SK-N-SH (cell line): Measurements from ENCODE around the gene TMCC3. TPM values are rescaled to one million over a fixed set of nuclear protein-coding genes. Genes with fewer than 3 reads are reported as not detected.

ENCODE experiments used
- CTCF ChIA-PET: fragments of 300-600, 350-600 bp; formaldehyde crosslinking; extraction: SDS; loops from one replicate; lab custom pipeline; 2021; lab: Yijun Ruan, JAX
- POLR2A ChIA-PET: fragments of 350-600 bp; sonication (Branson Sonifier 250); formaldehyde crosslinking; extraction: SDS; loops from one replicate; lab custom pipeline; 2020; ENCODE audit warnings: antibody characterized with exemption, inconsistent platforms; lab: Yijun Ruan, JAX
- DNase-seq: peaks from one replicate; pipeline ENCODE4 v3.0.0; 2012
- H2AFZ ChIP-seq: fragments of 200-600 bp; sonication (generic); 2 replicates; pipeline ENCODE4 v1.8.1; 2016; ENCODE audit warnings: antibody characterized with exemption, mild to moderate bottlenecking, low read depth
- H3F3A ChIP-seq: fragments of 200-600 bp; sonication (generic); replicated peaks from 2 replicates; pipeline ENCODE3; 2016; ENCODE audit warnings: antibody characterized with exemption, mild to moderate bottlenecking; ENCODE audit not compliant: insufficient read depth
- H3K27ac ChIP-seq, 2 experiments: fragments of 200-500 bp in 1 of 2; fragments of 200-600 bp in 1 of 2; sonication (Bioruptor generic) in 1 of 2; sonication (generic), shearing (Covaris generic) in 1 of 2; 2 replicates each; pipeline versions ENCODE4 v1.5.1 to v1.6.1; 2014 to 2016; ENCODE audit warnings: low read depth in 2 of 2, inconsistent platforms in 1 of 2, low read length in 1 of 2, mild to moderate bottlenecking in 1 of 2, mixed read lengths in 1 of 2
- H3K27me3 ChIP-seq: fragments of 200-600 bp; sonication (generic), shearing (Covaris generic); 2 replicates; pipeline ENCODE4 v1.6.1; 2016; ENCODE audit warnings: mixed run types; ENCODE audit not compliant: insufficient read depth
- H3K36me3 ChIP-seq, 2 experiments: fragments of 200-500 bp in 1 of 2; fragments of 200-600 bp in 1 of 2; sonication (Bioruptor generic) in 1 of 2; sonication (generic) in 1 of 2; replicated peaks in 1 of 2; 2 replicates each; pipeline versions ENCODE3 to v1.5.1; 2014 to 2016; ENCODE audit warnings: low read length in 1 of 2, mild to moderate bottlenecking in 1 of 2; ENCODE audit not compliant: insufficient read depth in 2 of 2, control insufficient read depth in 1 of 2
- H3K4me1 ChIP-seq, 2 experiments: fragments of 200-500 bp in 1 of 2; fragments of 200-600 bp in 1 of 2; sonication (Bioruptor generic) in 1 of 2; sonication (generic), shearing (Covaris generic) in 1 of 2; 2 replicates each; pipeline versions ENCODE4 v1.5.1 to v1.6.1; 2014 to 2016; ENCODE audit warnings: low read depth in 1 of 2, low read length in 1 of 2, mixed run types in 1 of 2; ENCODE audit not compliant: insufficient read depth in 2 of 2, control insufficient read depth in 1 of 2
- H3K4me2 ChIP-seq: fragments of 200-600 bp; sonication (generic), shearing (Covaris generic); 2 replicates; pipeline ENCODE4 v1.6.1; 2017; ENCODE audit warnings: mixed run types
- H3K4me3 ChIP-seq, 2 experiments: fragments of 200-500 bp in 1 of 2; fragments of 200-600 bp in 1 of 2; sonication (Bioruptor generic) in 1 of 2; sonication (generic), shearing (Covaris generic) in 1 of 2; 2 replicates each; pipeline versions ENCODE4 v1.5.1 to v1.8.1; 2014 to 2016; ENCODE audit warnings: low read depth in 2 of 2, inconsistent platforms in 1 of 2, low read length in 1 of 2, mild to moderate bottlenecking in 1 of 2, mixed read lengths in 1 of 2, moderate library complexity in 1 of 2
- H3K79me2 ChIP-seq: fragments of 200-600 bp; sonication (generic); 2 replicates; pipeline ENCODE4 v1.8.1; 2017; ENCODE audit warnings: mild to moderate bottlenecking; ENCODE audit not compliant: insufficient read depth
- H3K9ac ChIP-seq: fragments of 200-600 bp; sonication (generic); 2 replicates; pipeline ENCODE4 v1.6.1; 2017; ENCODE audit warnings: mixed run types
- H3K9me2 ChIP-seq: fragments of 200-600 bp; sonication (generic); 2 replicates; pipeline ENCODE4 v1.6.1; 2017; ENCODE audit warnings: mixed run types
- H3K9me3 ChIP-seq: fragments of 200-600 bp; sonication (generic); 2 replicates; pipeline ENCODE4 v1.6.1; 2017; ENCODE audit warnings: mixed run types, mild to moderate bottlenecking, moderate library complexity
- H4K20me1 ChIP-seq: fragments of 200-600 bp; sonication (generic); 2 replicates; pipeline ENCODE4 v1.6.1; 2017; ENCODE audit warnings: mild to moderate bottlenecking, mixed run types; ENCODE audit not compliant: insufficient read depth
- CHD2 ChIP-seq: fragments of 150-350 bp; IDR thresholded peaks from 2 replicates; pipeline ENCODE4 v1.6.1; 2018; ENCODE audit warnings: low read length; ENCODE audit not compliant: partially characterized antibody
- CTCF ChIP-seq: fragments of 200-600 bp; sonication (generic); IDR thresholded peaks from 2 replicates; pipeline ENCODE4 v1.6.1; 2017; ENCODE audit warnings: antibody characterized with exemption, mild to moderate bottlenecking, moderate library complexity
- ELF1 ChIP-seq: IDR thresholded peaks from 2 replicates; pipeline ENCODE4 v1.4.0; 2012
- EZH2phosphoT487 ChIP-seq: fragments of 200-600 bp; sonication (generic); IDR thresholded peaks from 2 replicates; pipeline ENCODE4 v1.6.1; 2017; ENCODE audit warnings: low read depth, mixed run types, mild to moderate bottlenecking, antibody characterized with exemption, moderate library complexity, borderline replicate concordance
- FOSL2 ChIP-seq: IDR thresholded peaks from 2 replicates; pipeline ENCODE4 v1.4.0; 2012; ENCODE audit warnings: low read depth, mild to moderate bottlenecking, moderate library complexity, borderline replicate concordance
- FOXJ3 ChIP-seq: sonication (generic); formaldehyde crosslinking; IDR thresholded peaks from 2 replicates; pipeline ENCODE4 v1.5.1; 2020; ENCODE audit warnings: mild to moderate bottlenecking, missing genetic modification reagents
- GABPA ChIP-seq: IDR thresholded peaks from 2 replicates; pipeline ENCODE4 v1.4.0; 2012; ENCODE audit warnings: low read depth, mild to moderate bottlenecking
- GATA2 ChIP-seq: sonication (generic); formaldehyde crosslinking; IDR thresholded peaks from 2 replicates; pipeline ENCODE4 v1.5.0; 2020; ENCODE audit warnings: mild to moderate bottlenecking, missing genetic modification reagents
- IRF3 ChIP-seq: fragments of 150-350 bp; IDR thresholded peaks from 2 replicates; pipeline ENCODE4 v1.6.1; 2016; ENCODE audit warnings: mild to moderate bottlenecking, low read depth, low read length
- JUND ChIP-seq: IDR thresholded peaks from 2 replicates; pipeline ENCODE4 v1.4.0; 2012
- MAX ChIP-seq: IDR thresholded peaks from 2 replicates; pipeline ENCODE4 v1.4.0; 2012; ENCODE audit warnings: low read depth
- MEF2A ChIP-seq: IDR thresholded peaks from 2 replicates; pipeline ENCODE4 v1.4.0; 2012; ENCODE audit warnings: low read depth, borderline replicate concordance
- MXI1 ChIP-seq: IDR thresholded peaks from 2 replicates; pipeline ENCODE4 v1.6.1; 2012; ENCODE audit warnings: mild to moderate bottlenecking, low read depth, low read length, improper control_type of control experiment
- RXRA ChIP-seq: IDR thresholded peaks from 2 replicates; pipeline ENCODE4 v1.4.0; 2012; ENCODE audit warnings: low read depth, mild to moderate bottlenecking, borderline replicate concordance
- SIN3A ChIP-seq: IDR thresholded peaks from 2 replicates; pipeline ENCODE4 v1.6.1; 2012; ENCODE audit warnings: low read depth, mild to moderate bottlenecking, low read length, moderate library complexity, borderline replicate concordance
- SMC3 ChIP-seq: IDR thresholded peaks from 2 replicates; pipeline ENCODE4 v1.6.1; 2012; ENCODE audit warnings: low read depth, low read length, improper control_type of control experiment
- TCF12 ChIP-seq: IDR thresholded peaks from 2 replicates; pipeline ENCODE4 v1.4.0; 2012
- TEAD4 ChIP-seq: IDR thresholded peaks from 2 replicates; pipeline ENCODE4 v1.4.0; 2012; ENCODE audit warnings: mild to moderate bottlenecking, borderline replicate concordance; ENCODE audit not compliant: insufficient read depth
- WGBS: methylation state at CpG from one replicate; pipeline ENCODE4 v1.1.6; 2017; ENCODE audit warnings: low lambda C conversion rate; 5-methylcytosine and 5-hydroxymethylcytosine counted together
- polyA plus RNA-seq, 3 experiments: library from polyadenylated mRNA; depleted of rRNA; stranded (reverse); fragments of >200 nt; gene quantifications; 2 replicates each; pipeline ENCODE4 v1.2.3, GENCODE V29; 2012

The TMCC3 gene
- polyA plus RNA-seq, 1 of the 3 experiments (the other 2 are of a cell fraction): 0.53 TPM

GRCh38 chr12:94563286-94563685, 87.1 kb downstream of the TMCC3 start:
- no peak overlapping the region for H3K27ac ChIP-seq
- H3K4me3 ChIP-seq: no peak overlapping the region
- no peaks in the 10 kb centered on the region for H3K36me3 ChIP-seq
- H3K27me3 ChIP-seq: no peaks in the 10 kb centered on the region
- no peak overlapping the region for H3K9ac ChIP-seq
- 87% methylated on average over 5 of the region's 5 CpGs for WGBS
- H4K20me1 ChIP-seq: no peaks in the 10 kb centered on the region
- DNase-seq: no peak
- no peak for TF ChIP-seq FOXJ3 (CRISPR knock-in tag)
- no peak for TF ChIP-seq FOSL2
- no peak for TF ChIP-seq MEF2A
- TF ChIP-seq IRF3: no peak
- no peak for TF ChIP-seq TCF12
- no peak for TF ChIP-seq MAX
- TF ChIP-seq ELF1: no peak
- no peak for TF ChIP-seq SMC3
- TF ChIP-seq EZH2phosphoT487: no peak
- TF ChIP-seq JUND: no peak
- TF ChIP-seq TEAD4: no peak
- TF ChIP-seq CTCF: no peak
- TF ChIP-seq SIN3A: no peak
- no peak for TF ChIP-seq CHD2
- no peak for TF ChIP-seq MXI1
- TF ChIP-seq GABPA: no peak
- TF ChIP-seq RXRA: no peak
- no peak for TF ChIP-seq GATA2 (CRISPR knock-in tag)
- TF ChIP-seq, all 33 proteins: peak for 0
- no peak overlapping the region for H2AFZ ChIP-seq
- no peaks in the 10 kb centered on the region for H3K79me2 ChIP-seq
- ChIA-PET CTCF (interaction anchor here (0.9 to 2.5 kb wide), 4 partner anchors 312 to 771 kb away, joined by 3 to 7 read pairs (median 3); no protein-coding TSS in a partner anchor), POLR2A (no interaction called here)
- no peak overlapping the region for H3K4me2 ChIP-seq
- no peaks in the 10 kb centered on the region for H3K9me2 ChIP-seq
- no peaks in the 10 kb centered on the region for H3K9me3 ChIP-seq
- H3F3A ChIP-seq: no peaks in the 10 kb centered on the region
- H3K4me1 ChIP-seq: peaks cover 0 to 10% of the 10 kb centered on the region in 2 experiments; a peak in 1 of 4 replicates
